HEK293 (cell line): ENCODE data around the gene JAZF1.

ENCODE experiments used
- REST ChIP-seq: fragments of 450-650 bp; formaldehyde crosslinking; IDR thresholded peaks from 2 replicates; pipeline ENCODE4 v1.5.1; 2016; ENCODE audit warnings: missing biosample characterization, missing genetic modification characterization
- ZNF561 ChIP-seq: fragments of 450-650 bp; IDR thresholded peaks from 2 replicates; pipeline ENCODE4 v1.5.1; 2018; ENCODE audit warnings: missing biosample characterization, missing genetic modification characterization, borderline replicate concordance
- ZNF707 ChIP-seq: fragments of 450-650 bp; formaldehyde crosslinking; IDR thresholded peaks from 2 replicates; pipeline ENCODE4 v1.5.1; 2016; ENCODE audit warnings: missing biosample characterization, missing genetic modification characterization
- TF ChIP-seq, protein P1 (sequence below): fragments of 450-650 bp; formaldehyde crosslinking; IDR thresholded peaks from 2 replicates; pipeline ENCODE4 v1.5.1; 2016; ENCODE audit warnings: missing biosample characterization, missing genetic modification characterization

DNA sequence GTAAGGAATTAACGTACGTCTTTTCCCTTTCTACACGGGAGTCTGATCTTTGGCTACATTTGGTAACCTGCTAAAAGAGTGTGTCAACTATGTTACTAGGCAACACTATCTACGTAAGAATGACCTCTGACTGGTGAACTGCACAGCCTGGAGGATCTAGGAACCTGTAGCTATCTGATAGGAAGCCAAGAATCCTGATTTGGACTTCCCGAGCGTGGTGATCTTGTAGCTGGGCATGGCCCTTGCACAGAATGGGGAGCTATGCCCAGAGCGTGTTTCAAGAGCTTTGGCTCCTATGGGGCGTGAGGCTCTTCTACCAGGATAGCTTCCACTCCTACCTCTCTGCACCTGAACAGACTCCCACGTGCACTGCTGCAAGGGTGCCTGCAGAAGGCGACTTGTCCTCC is 283.2 kb downstream of the JAZF1 start:
- no peak for TF ChIP-seq REST
- TF ChIP-seq, protein P1, sequence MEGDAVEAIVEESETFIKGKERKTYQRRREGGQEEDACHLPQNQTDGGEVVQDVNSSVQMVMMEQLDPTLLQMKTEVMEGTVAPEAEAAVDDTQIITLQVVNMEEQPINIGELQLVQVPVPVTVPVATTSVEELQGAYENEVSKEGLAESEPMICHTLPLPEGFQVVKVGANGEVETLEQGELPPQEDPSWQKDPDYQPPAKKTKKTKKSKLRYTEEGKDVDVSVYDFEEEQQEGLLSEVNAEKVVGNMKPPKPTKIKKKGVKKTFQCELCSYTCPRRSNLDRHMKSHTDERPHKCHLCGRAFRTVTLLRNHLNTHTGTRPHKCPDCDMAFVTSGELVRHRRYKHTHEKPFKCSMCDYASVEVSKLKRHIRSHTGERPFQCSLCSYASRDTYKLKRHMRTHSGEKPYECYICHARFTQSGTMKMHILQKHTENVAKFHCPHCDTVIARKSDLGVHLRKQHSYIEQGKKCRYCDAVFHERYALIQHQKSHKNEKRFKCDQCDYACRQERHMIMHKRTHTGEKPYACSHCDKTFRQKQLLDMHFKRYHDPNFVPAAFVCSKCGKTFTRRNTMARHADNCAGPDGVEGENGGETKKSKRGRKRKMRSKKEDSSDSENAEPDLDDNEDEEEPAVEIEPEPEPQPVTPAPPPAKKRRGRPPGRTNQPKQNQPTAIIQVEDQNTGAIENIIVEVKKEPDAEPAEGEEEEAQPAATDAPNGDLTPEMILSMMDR (tag by site-specific recombination): no peak
- no peak for TF ChIP-seq ZNF707 (tag by site-specific recombination)
- no peak for TF ChIP-seq ZNF561 (tag by site-specific recombination)
